ENCODE data around the gene SMIM33. TPM values are rescaled to one million over a fixed set of nuclear protein-coding genes. Genes with fewer than 3 reads are reported as not detected.

The SMIM33 gene
- total RNA-seq (2021), result not detected in 2 replicates
- long read RNA-seq, result 0 reads

- H3K4me2 ChIP-seq (ENCODE audit: insufficient read depth, insufficient read length, low read length), result no peak within 1 kb of the TSS
Observed at GRCh38 chr5:139470821-139471300, at the start of gene SMIM33. SMIM33 (plus strand) TSS chr5:139471004; CDS start chr5:139471122, 118 bp downstream.

More at GRCh38 chr5:139470821-139471300, at the start of gene SMIM33:
- Histone ChIP-seq H2BK5ac (ENCODE audit: insufficient read length, low read length) (no peak within 1 kb of the TSS), H3K9ac (ENCODE audit: extremely low read depth, insufficient read length, low read length) (no peak within 1 kb of the TSS), H3K27ac (ENCODE audit: insufficient read length, low read depth, low read length) (no peak within 1 kb of the TSS), H3K14ac (ENCODE audit: insufficient read depth, low read length) (peak within 1 kb of the TSS; percentile 50; the same call in 1 of the 2 replicates), H2BK120ac (ENCODE audit: low read depth, low read length, poor library complexity, severe bottlenecking) (no peak within 1 kb of the TSS), H3T11ph (ENCODE audit: low read length) (no peak within 1 kb of the TSS), H3K18ac (ENCODE audit: insufficient read length, low read depth, low read length) (no peak within 1 kb of the TSS), H3K9me3 (ENCODE audit: control insufficient read depth, low read depth, low read length) (no peaks in the 10 kb centered on the region), H2BK12ac (ENCODE audit: insufficient read length, low read depth, low read length) (no peak within 1 kb of the TSS), H3K79me2 (ENCODE audit: insufficient read depth, low read length) (no peaks in the 10 kb centered on the region), H3K23me2 (ENCODE audit: insufficient read length, low read depth, low read length, poor library complexity, severe bottlenecking) (no peaks in the 10 kb centered on the region), H3K4ac (ENCODE audit: low read depth, low read length) (no peak within 1 kb of the TSS), H4K20me1 (ENCODE audit: control insufficient read depth, insufficient read depth, insufficient read length) (no peaks in the 10 kb centered on the region), H3K23ac (ENCODE audit: insufficient read length, low read depth, low read length) (no peak within 1 kb of the TSS), H3K27me3 (ENCODE audit: insufficient read depth, low read length) (no peaks in the 10 kb centered on the region), H2BK15ac (ENCODE audit: low read depth, low read length) (no peak within 1 kb of the TSS), H4K5ac (ENCODE audit: insufficient read length, low read depth, low read length) (no peak within 1 kb of the TSS), H4K91ac (ENCODE audit: insufficient read length, low read depth, low read length) (no peak within 1 kb of the TSS), H4K8ac (replicated peaks; ENCODE audit: insufficient read length, low read depth, low read length) (no peak within 1 kb of the TSS), H2AK5ac (ENCODE audit: insufficient read length, low read length) (no peak within 1 kb of the TSS), H3K56ac (ENCODE audit: insufficient read length, low read depth, low read length) (no peak within 1 kb of the TSS), H2BK20ac (ENCODE audit: low read depth, low read length, poor library complexity, severe bottlenecking) (no peak within 1 kb of the TSS), H3K4me1 (ENCODE audit: insufficient read depth, low read length) (peaks cover 5% of the 10 kb centered on the region; the same call in 1 of the 2 replicates), H2AFZ (ENCODE audit: low read length) (no peak within 1 kb of the TSS), H3K79me1 (ENCODE audit: insufficient read depth, low read depth, low read length, poor library complexity, severe bottlenecking) (no peaks in the 10 kb centered on the region)
- Mint-ChIP-seq H3K4me1 (peaks cover 48 to 59% of the 10 kb centered on the region in 2 experiments), H3K9me3 (no peaks in the 10 kb centered on the region; a peak in 1 of 5 replicates), H3K4me3 (no peak within 1 kb of the TSS), H3K36me3 (ENCODE audit: insufficient read depth in 1 of 3, low read depth in 3 of 3) (no peaks in the 10 kb centered on the region), H3K27ac (no peak within 1 kb of the TSS; a peak in 2 of 7 replicates), H3K27me3 (ENCODE audit: low read depth) (peaks cover 7% of the 10 kb centered on the region)
- WGBS (ENCODE audit: extremely low coverage, insufficient read length, low lambda C conversion rate), result no CpG with 5 or more reads among the region's 9 CpGs
- TF ChIP-seq CTCF (conservative IDR thresholded peaks at IDR 0.05), result no peak
- no peak for DNase-seq
